Trophoblast cell (in vitro differentiated cells and primary cell): ENCODE data around the gene BTG2.
A peak's percentile ranks its signal among the peaks of the same experiment; 100 is the strongest.
"Not testable (repeated sequence)": the region's sequence is repeated elsewhere in the genome, so short reads cannot be mapped to it uniquely, and the experiment has no call there.

ENCODE experiments used
- DNase-seq, 2 donors: peaks; one replicate each; pipeline ENCODE4 v3.0.0-alpha.2; 2016
- H2AFZ ChIP-seq: 2 replicates; pipeline ENCODE4 v1.6.1; 2013; ENCODE audit warnings: low read length, moderate library complexity, mild to moderate bottlenecking; ENCODE audit not compliant: insufficient read depth, poor library complexity
- H2AK5ac ChIP-seq: 2 replicates; pipeline ENCODE4 v1.6.1; 2013; ENCODE audit warnings: mild to moderate bottlenecking, low read length
- H2BK120ac ChIP-seq: 2 replicates; pipeline ENCODE4 v1.6.1; 2013; ENCODE audit warnings: low read length, mild to moderate bottlenecking, moderate library complexity; ENCODE audit not compliant: insufficient read depth, poor library complexity
- H2BK12ac ChIP-seq: 2 replicates; pipeline ENCODE4 v1.6.1; 2013; ENCODE audit warnings: mild to moderate bottlenecking, low read length, moderate library complexity
- H2BK5ac ChIP-seq: 2 replicates; pipeline ENCODE4 v1.6.1; 2013; ENCODE audit warnings: low read length, low read depth, moderate library complexity, mild to moderate bottlenecking; ENCODE audit not compliant: poor library complexity
- H3K14ac ChIP-seq: 2 replicates; pipeline ENCODE4 v1.6.1; 2013; ENCODE audit warnings: mild to moderate bottlenecking, low read length
- H3K18ac ChIP-seq: 2 replicates; pipeline ENCODE4 v1.6.1; 2013; ENCODE audit warnings: mild to moderate bottlenecking, low read length
- H3K23ac ChIP-seq: 2 replicates; pipeline ENCODE4 v1.6.1; 2013; ENCODE audit warnings: low read length
- H3K27ac ChIP-seq: 2 replicates; pipeline ENCODE4 v1.5.1; 2013; ENCODE audit warnings: low read depth, mild to moderate bottlenecking, inconsistent platforms, low read length, moderate library complexity
- H3K27me3 ChIP-seq: 2 replicates; pipeline ENCODE4 v1.6.1; 2013; ENCODE audit warnings: inconsistent platforms, mild to moderate bottlenecking, low read length, moderate library complexity; ENCODE audit not compliant: insufficient read depth
- H3K36me3 ChIP-seq, 2 experiments: 1 replicate in 1 of 2; 2 replicates in 1 of 2; pipeline ENCODE4 v1.6.1; 2013; ENCODE audit warnings: low read length in 2 of 2, mild to moderate bottlenecking in 2 of 2, moderate library complexity in 1 of 2; ENCODE audit not compliant: insufficient read depth in 2 of 2, control insufficient read depth in 1 of 2
- H3K4ac ChIP-seq: 2 replicates; pipeline ENCODE4 v1.6.1; 2013; ENCODE audit warnings: low read depth, mild to moderate bottlenecking, low read length, moderate library complexity
- H3K4me1 ChIP-seq, 2 experiments: 1 replicate in 1 of 2; 2 replicates in 1 of 2; pipeline ENCODE4 v1.6.1; 2013; ENCODE audit warnings: low read length in 2 of 2, mild to moderate bottlenecking in 2 of 2, moderate library complexity in 1 of 2; ENCODE audit not compliant: insufficient read depth in 2 of 2, control insufficient read depth in 1 of 2
- H3K4me2 ChIP-seq: 2 replicates; pipeline ENCODE4 v1.6.1; 2013; ENCODE audit warnings: inconsistent platforms, mild to moderate bottlenecking, low read length, moderate library complexity
- H3K4me3 ChIP-seq: 2 replicates; pipeline ENCODE4 v1.5.1; 2013; ENCODE audit warnings: mild to moderate bottlenecking, low read depth, low read length, inconsistent platforms
- H3K79me1 ChIP-seq: one replicate; pipeline ENCODE4 v1.6.1; 2013; ENCODE audit warnings: low read length
- H3K79me2 ChIP-seq: 2 replicates; pipeline ENCODE4 v1.6.1; 2013; ENCODE audit warnings: low read length, mild to moderate bottlenecking; ENCODE audit not compliant: control insufficient read depth, insufficient read depth, poor library complexity
- H3K9ac ChIP-seq: 2 replicates; pipeline ENCODE4 v1.6.1; 2013; ENCODE audit warnings: mild to moderate bottlenecking, low read length
- H3K9me3 ChIP-seq: 2 replicates; pipeline ENCODE4 v1.6.1; 2013; ENCODE audit warnings: low read depth, mild to moderate bottlenecking, control low read depth, inconsistent platforms, low read length; ENCODE audit not compliant: insufficient read depth
- H4K12ac ChIP-seq: 2 replicates; pipeline ENCODE4 v1.6.1; 2013; ENCODE audit warnings: low read depth, mild to moderate bottlenecking, low read length, moderate library complexity
- H4K8ac ChIP-seq: 2 replicates; pipeline ENCODE4 v1.6.1; 2013; ENCODE audit warnings: low read depth, mild to moderate bottlenecking, low read length, moderate library complexity
- H4K91ac ChIP-seq: one replicate; pipeline ENCODE4 v1.6.1; 2013; ENCODE audit warnings: low read depth, mild to moderate bottlenecking, low read length, moderate library complexity
- WGBS: extraction: QIAGEN DNeasy Blood & Tissue Kit; methylation state at CpG from one replicate; pipeline ENCODE4 v1.1.7; 2013; ENCODE audit warnings: missing lambda C conversion rate; ENCODE audit not compliant: insufficient read length, insufficient coverage; ENCODE audit errors: extremely low coverage; 5-methylcytosine and 5-hydroxymethylcytosine counted together

Gene BTG2

DNA sequence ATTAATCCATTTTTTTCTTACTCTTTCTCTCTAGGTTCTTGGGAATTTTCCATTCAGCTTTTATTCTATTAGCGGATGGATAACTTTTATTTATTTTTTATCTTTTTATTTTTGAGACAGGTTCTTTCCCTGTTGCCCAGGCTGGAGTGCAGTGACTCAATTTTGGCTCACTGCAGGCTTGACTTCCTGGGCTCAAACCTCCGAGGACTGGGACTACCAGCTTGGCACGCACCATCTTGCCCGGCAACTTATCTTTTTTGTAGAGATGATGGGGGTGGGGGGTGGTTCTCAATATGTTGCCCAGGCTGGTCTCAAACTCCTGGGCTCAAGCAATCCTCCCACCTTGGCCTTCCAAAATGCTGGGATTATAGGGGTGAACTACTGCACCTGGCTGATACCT lies 39.8 kb upstream of the BTG2 start:
- H2BK120ac ChIP-seq = no peak overlapping the region
- no peak overlapping the region for H3K23ac ChIP-seq
- no peak overlapping the region for H4K91ac ChIP-seq
- no peaks in the 10 kb centered on the region for H3K27me3 ChIP-seq
- WGBS = no CpG with 5 or more reads among the region's 4 CpGs
- H4K12ac ChIP-seq = no peak overlapping the region
- no peak overlapping the region for H2BK5ac ChIP-seq
- H3K18ac ChIP-seq = no peak overlapping the region
- H2AK5ac ChIP-seq = no peak overlapping the region
- H3K14ac ChIP-seq = no peak overlapping the region
- H3K4me1 ChIP-seq = peaks cover 6% of the 10 kb centered on the region in 2 experiments
- H3K36me3 ChIP-seq = no peaks in the 10 kb centered on the region
- no peak overlapping the region for H3K4me3 ChIP-seq
- H3K27ac ChIP-seq = no peak overlapping the region
- no peak for DNase-seq
- H2AFZ ChIP-seq = no peak overlapping the region
- H3K4me2 ChIP-seq = no peak overlapping the region
- H3K9me3 ChIP-seq = no peaks in the 10 kb centered on the region
- H4K8ac ChIP-seq = no peak overlapping the region
- no peak overlapping the region for H3K4ac ChIP-seq
- H3K79me2 ChIP-seq = no peaks in the 10 kb centered on the region
- no peak overlapping the region for H2BK12ac ChIP-seq
- peaks cover 2% of the 10 kb centered on the region for H3K79me1 ChIP-seq
- H3K9ac ChIP-seq = no peak overlapping the region

GRCh38 chr1:203266140-203266539 lies 39.2 kb upstream of the BTG2 start:
- not testable (repeated sequence) for H3K79me2 ChIP-seq

DNA sequence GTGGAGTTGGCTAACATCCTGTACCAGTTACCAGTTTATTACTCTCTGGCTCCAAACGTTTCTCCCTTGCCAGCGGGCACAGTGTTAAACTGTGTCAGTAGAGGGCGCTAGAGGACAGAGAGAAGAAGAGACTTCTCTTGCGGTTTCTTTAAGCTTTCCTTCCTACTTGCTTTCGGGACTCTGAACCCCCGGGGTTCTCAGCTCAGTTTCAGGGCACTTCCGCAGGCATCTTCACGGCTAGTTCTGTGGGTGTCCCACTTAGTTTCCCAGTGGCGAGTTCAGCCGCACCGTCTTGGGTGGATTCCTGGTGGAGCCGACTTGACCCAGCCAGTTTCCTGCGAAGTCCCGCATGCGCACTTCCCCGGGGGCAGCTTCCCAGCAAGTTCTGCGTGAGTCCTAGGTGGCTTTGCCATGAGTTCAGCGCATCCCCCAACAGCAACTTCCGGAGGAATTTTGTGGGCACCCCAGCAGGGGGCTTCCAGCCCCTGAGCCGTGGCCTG lies 37.9 kb upstream of the BTG2 start:
- peak overlapping the region; percentile 79 for H2BK12ac ChIP-seq
- H2AFZ ChIP-seq = peak overlapping the region; percentile 93
- no peak overlapping the region for H3K4ac ChIP-seq
- peak overlapping the region; percentile 90 for H4K8ac ChIP-seq
- no peaks in the 10 kb centered on the region for H3K36me3 ChIP-seq
- H2AK5ac ChIP-seq = no peak overlapping the region
- peak overlapping the region; percentile 76 for H4K91ac ChIP-seq
- H3K14ac ChIP-seq = peak overlapping the region; percentile 79
- peak overlapping the region; percentile 82 for H3K18ac ChIP-seq
- WGBS = no CpG with 5 or more reads among the region's 20 CpGs
- H3K79me1 ChIP-seq = peaks cover 2% of the 10 kb centered on the region
- no peaks in the 10 kb centered on the region for H3K27me3 ChIP-seq
- H3K4me2 ChIP-seq = peak overlapping the region; percentile 90
- no peak overlapping the region for H3K23ac ChIP-seq
- H2BK5ac ChIP-seq = peak overlapping the region; percentile 61
- H4K12ac ChIP-seq = peak overlapping the region; percentile 69
- peaks cover 6% of the 10 kb centered on the region in 2 experiments for H3K4me1 ChIP-seq
- peak overlapping the region; percentile 60 for H3K4me3 ChIP-seq
- H3K9me3 ChIP-seq = peaks cover 1% of the 10 kb centered on the region
- H3K79me2 ChIP-seq = no peaks in the 10 kb centered on the region
- no peak overlapping the region for H3K9ac ChIP-seq
- DNase-seq = peak; percentile 79 to 97
- peak overlapping the region; percentile 83 for H2BK120ac ChIP-seq
- no peak overlapping the region for H3K27ac ChIP-seq

More at GRCh38 chr1:203266140-203266539, 39.2 kb upstream of the BTG2 start:
- not testable (repeated sequence) for H2BK5ac ChIP-seq, H3K36me3 ChIP-seq, H3K4me2 ChIP-seq, H2BK120ac ChIP-seq, H3K18ac ChIP-seq, H3K27ac ChIP-seq, H2AFZ ChIP-seq, H3K4me1 ChIP-seq, H3K4me3 ChIP-seq, H2AK5ac ChIP-seq, H2BK12ac ChIP-seq, H3K23ac ChIP-seq, H3K14ac ChIP-seq, H4K91ac ChIP-seq, H3K27me3 ChIP-seq, H3K79me1 ChIP-seq, H4K12ac ChIP-seq, H3K9me3 ChIP-seq, H4K8ac ChIP-seq, H3K9ac ChIP-seq, H3K4ac ChIP-seq, DNase-seq
- no CpG with 5 or more reads among the region's 5 CpGs for WGBS

- no peak overlapping the region for H2BK120ac ChIP-seq
- no peak overlapping the region for H2BK5ac ChIP-seq
- WGBS = no CpG with 5 or more reads among the region's 15 CpGs
- H3K79me1 ChIP-seq = peaks cover 2% of the 10 kb centered on the region
- peak overlapping the region; percentile 82 for H3K18ac ChIP-seq
- no peak overlapping the region for H3K4ac ChIP-seq
- no peak overlapping the region for H3K23ac ChIP-seq
- H3K9me3 ChIP-seq = peaks cover 2% of the 10 kb centered on the region
- no peak overlapping the region for H2AK5ac ChIP-seq
- no peak for DNase-seq
- H3K14ac ChIP-seq = no peak overlapping the region
- H4K8ac ChIP-seq = peak overlapping the region; percentile 90
- peak overlapping the region; percentile 90 for H3K4me2 ChIP-seq
- no peak overlapping the region for H3K27ac ChIP-seq
- no peaks in the 10 kb centered on the region for H3K79me2 ChIP-seq
- no peak overlapping the region for H3K4me3 ChIP-seq
- no peaks in the 10 kb centered on the region for H3K27me3 ChIP-seq
- H3K9ac ChIP-seq = no peak overlapping the region
- H2AFZ ChIP-seq = peak overlapping the region; percentile 93
- peak overlapping the region; percentile 54 for H4K12ac ChIP-seq
- no peaks in the 10 kb centered on the region for H3K36me3 ChIP-seq
- H3K4me1 ChIP-seq = peaks cover 6% of the 10 kb centered on the region in 2 experiments
- H2BK12ac ChIP-seq = no peak overlapping the region
- no peak overlapping the region for H4K91ac ChIP-seq
Observed at GRCh38 chr1:203267912-203268311, 37.4 kb upstream of the BTG2 start.
